HG03097 (cell line): ENCODE data around the gene MAFF.

Source experiments
- ATAC-seq: cut with Tn5 transposase; IDR thresholded peaks from one replicate; pipeline ENCODE4 v1.9.1; 2021; ENCODE audit not compliant: unreplicated experiment, low FRiP score

The MAFF gene

GRCh38 chr22:38244106-38244505, 42.3 kb downstream of the MAFF start:
- ATAC-seq, result no peak

- ATAC-seq, result no peak
These were observed 44.4 kb downstream of the MAFF start for GRCh38 chr22:38246046-38246658.

GRCh38 chr22:38246692-38247091, 44.9 kb downstream of the MAFF start:
- ATAC-seq, result no peak

- ATAC-seq, result no peak
These were observed 45.9 kb downstream of the MAFF start for GRCh38 chr22:38247713-38248112.

- ATAC-seq, result no peak
These were observed 46.5 kb downstream of the MAFF start for GRCh38 chr22:38248280-38248679.

- ATAC-seq, result no peak
These were observed 47.5 kb downstream of the MAFF start for GRCh38 chr22:38249301-38249700.

GRCh38 chr22:38249803-38250642, 48.2 kb downstream of the MAFF start:
- no peak for ATAC-seq

- ATAC-seq, result no peak
These were observed 49.0 kb downstream of the MAFF start for GRCh38 chr22:38250643-38251340.

- ATAC-seq, result no peak
These were observed 49.5 kb downstream of the MAFF start for GRCh38 chr22:38251341-38251692.

GRCh38 chr22:38255697-38256096, 53.9 kb downstream of the MAFF start:
- no peak for ATAC-seq

- ATAC-seq, result no peak
These were observed 55.4 kb downstream of the MAFF start for GRCh38 chr22:38257181-38257580.

GRCh38 chr22:38257650-38258250, 56.0 kb downstream of the MAFF start:
- ATAC-seq, result no peak

- no peak for ATAC-seq
These were observed 57.1 kb downstream of the MAFF start for GRCh38 chr22:38258895-38259294.

GRCh38 chr22:38259370-38259769, 57.6 kb downstream of the MAFF start:
- no peak for ATAC-seq

GRCh38 chr22:38260761-38261681, 59.2 kb downstream of the MAFF start:
- no peak for ATAC-seq

GRCh38 chr22:38262051-38262795, 60.4 kb downstream of the MAFF start:
- ATAC-seq, result no peak

GRCh38 chr22:38264322-38264843, 62.6 kb downstream of the MAFF start:
- ATAC-seq, result no peak
